DLD1 (cell line): Measurements from ENCODE around the gene TNS1.

Source experiments
- in situ Hi-C: cut with HindIII; loops from 2 replicates; pipeline ENCODE4 v1.10.0; 2017; ENCODE audit warnings: low sequenced_read_pairs

Gene TNS1

GRCh38 chr2:218017211-218018053 lies 14.6 kb upstream of the TNS1 start:
- in situ Hi-C loops: no loop called here

GRCh38 chr2:218016810-218017209 lies 14.0 kb upstream of the TNS1 start:
- in situ Hi-C loops: no loop called here

- in situ Hi-C loops: no loop called here
These were observed 13.1 kb upstream of the TNS1 start for GRCh38 chr2:218015586-218016521.

GRCh38 chr2:218014706-218015585 lies 12.2 kb upstream of the TNS1 start:
- in situ Hi-C loops: no loop called here

GRCh38 chr2:218013289-218013688 lies 10.5 kb upstream of the TNS1 start:
- in situ Hi-C loops: no loop called here

- in situ Hi-C loops: no loop called here
These were observed 9.5 kb upstream of the TNS1 start for GRCh38 chr2:218012284-218012683.

- in situ Hi-C loops: no loop called here
These were observed 8.9 kb upstream of the TNS1 start for GRCh38 chr2:218011653-218012040.

- in situ Hi-C loops: no loop called here
These were observed 8.3 kb upstream of the TNS1 start for GRCh38 chr2:218010984-218011652.

GRCh38 chr2:218010140-218010983 lies 7.6 kb upstream of the TNS1 start:
- in situ Hi-C loops: no loop called here

- in situ Hi-C loops: no loop called here
These were observed 7.0 kb upstream of the TNS1 start for GRCh38 chr2:218009765-218010139.

GRCh38 chr2:218009231-218009630 lies 6.4 kb upstream of the TNS1 start:
- in situ Hi-C loops: no loop called here

GRCh38 chr2:218008060-218009040 lies 5.6 kb upstream of the TNS1 start:
- in situ Hi-C loops: no loop called here

- in situ Hi-C loops: no loop called here
These were observed 3.9 kb upstream of the TNS1 start for GRCh38 chr2:218006741-218007140.

- in situ Hi-C loops: no loop called here
These were observed 2.7 kb upstream of the TNS1 start for GRCh38 chr2:218005486-218005885.

- in situ Hi-C loops: no loop called here
These were observed 2.2 kb upstream of the TNS1 start for GRCh38 chr2:218005028-218005427.

GRCh38 chr2:218003981-218004419 lies 1.2 kb upstream of the TNS1 start:
- in situ Hi-C loops: no loop called here

- in situ Hi-C loops: no loop called here
These were observed 618 bp upstream of the TNS1 start for GRCh38 chr2:218003281-218003944.
